Measurements from ENCODE around the gene ENTHD1. TPM values are rescaled to one million over a fixed set of nuclear protein-coding genes. Genes with fewer than 3 reads are reported as not detected.
"Not testable (repeated sequence)": the region's sequence is repeated elsewhere in the genome, so short reads cannot be mapped to it uniquely, and the experiment has no call there.

Gene ENTHD1
- total RNA-seq, 1 donor from 2014 or later, result not detected

- H3K9me3 Mint-ChIP-seq, result no peaks in the 10 kb centered on the region
- no peak for DNase-seq (ENCODE audit: low read depth, low spot score)
- no peak overlapping the region for H3K4me3 Mint-ChIP-seq
- H3K27me3 Mint-ChIP-seq (ENCODE audit: low read depth), result no peaks in the 10 kb centered on the region
- no peak overlapping the region for H3K27ac Mint-ChIP-seq (ENCODE audit: unreplicated experiment)
- no peaks in the 10 kb centered on the region for H3K4me1 Mint-ChIP-seq
- TF ChIP-seq, protein P1, sequence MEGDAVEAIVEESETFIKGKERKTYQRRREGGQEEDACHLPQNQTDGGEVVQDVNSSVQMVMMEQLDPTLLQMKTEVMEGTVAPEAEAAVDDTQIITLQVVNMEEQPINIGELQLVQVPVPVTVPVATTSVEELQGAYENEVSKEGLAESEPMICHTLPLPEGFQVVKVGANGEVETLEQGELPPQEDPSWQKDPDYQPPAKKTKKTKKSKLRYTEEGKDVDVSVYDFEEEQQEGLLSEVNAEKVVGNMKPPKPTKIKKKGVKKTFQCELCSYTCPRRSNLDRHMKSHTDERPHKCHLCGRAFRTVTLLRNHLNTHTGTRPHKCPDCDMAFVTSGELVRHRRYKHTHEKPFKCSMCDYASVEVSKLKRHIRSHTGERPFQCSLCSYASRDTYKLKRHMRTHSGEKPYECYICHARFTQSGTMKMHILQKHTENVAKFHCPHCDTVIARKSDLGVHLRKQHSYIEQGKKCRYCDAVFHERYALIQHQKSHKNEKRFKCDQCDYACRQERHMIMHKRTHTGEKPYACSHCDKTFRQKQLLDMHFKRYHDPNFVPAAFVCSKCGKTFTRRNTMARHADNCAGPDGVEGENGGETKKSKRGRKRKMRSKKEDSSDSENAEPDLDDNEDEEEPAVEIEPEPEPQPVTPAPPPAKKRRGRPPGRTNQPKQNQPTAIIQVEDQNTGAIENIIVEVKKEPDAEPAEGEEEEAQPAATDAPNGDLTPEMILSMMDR (conservative IDR thresholded peaks at IDR 0.05), result no peak
- H3K36me3 Mint-ChIP-seq (ENCODE audit: low read depth), result no peaks in the 10 kb centered on the region
These were observed 19.6 kb downstream of the ENTHD1 start for GRCh38 chr22:39873965-39874364.

- Mint-ChIP-seq H3K9me3 (no peaks in the 10 kb centered on the region), H3K4me3 (no peak overlapping the region), H3K36me3 (ENCODE audit: low read depth) (no peaks in the 10 kb centered on the region), H3K27ac (ENCODE audit: unreplicated experiment) (no peak overlapping the region), H3K27me3 (ENCODE audit: low read depth) (peaks cover 3% of the 10 kb centered on the region), H3K4me1 (no peaks in the 10 kb centered on the region)
- TF ChIP-seq, protein P1 (conservative IDR thresholded peaks at IDR 0.05), result no peak
- DNase-seq (ENCODE audit: low read depth, low spot score), result no peak
These were observed 21.0 kb downstream of the ENTHD1 start for GRCh38 chr22:39872548-39872947.

GRCh38 chr22:39871008-39871798 lies 22.4 kb downstream of the ENTHD1 start:
- H3K27ac Mint-ChIP-seq (ENCODE audit: unreplicated experiment), result no peak overlapping the region
- H3K36me3 Mint-ChIP-seq (ENCODE audit: low read depth), result no peaks in the 10 kb centered on the region
- no peaks in the 10 kb centered on the region for H3K9me3 Mint-ChIP-seq
- no peak for DNase-seq (ENCODE audit: low read depth, low spot score)
- TF ChIP-seq, protein P1 (conservative IDR thresholded peaks at IDR 0.05), result no peak
- H3K4me3 Mint-ChIP-seq, result no peak overlapping the region
- peaks cover 12% of the 10 kb centered on the region for H3K27me3 Mint-ChIP-seq (ENCODE audit: low read depth)
- H3K4me1 Mint-ChIP-seq, result no peaks in the 10 kb centered on the region

- H3K4me1 Mint-ChIP-seq, result not testable (repeated sequence)
These were observed 23.8 kb downstream of the ENTHD1 start for GRCh38 chr22:39869797-39870196.

DNA sequence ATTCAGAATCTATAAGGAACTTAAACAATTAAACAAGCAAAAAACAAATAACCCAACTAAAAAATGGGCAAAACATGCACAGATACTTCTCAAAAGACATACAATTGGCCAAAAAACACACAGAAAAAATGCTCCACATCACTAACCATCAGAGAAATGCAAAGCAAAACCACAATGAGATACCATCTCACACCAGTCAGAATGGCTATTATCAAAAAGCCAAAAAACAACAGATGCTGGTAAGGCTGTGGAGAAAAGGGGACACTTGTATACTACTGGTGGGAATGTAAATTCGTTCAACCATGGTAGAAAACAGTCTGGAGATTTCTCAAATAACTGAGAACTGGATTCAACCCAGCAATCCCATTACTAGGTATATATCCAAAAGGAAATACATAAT lies 24.8 kb downstream of the ENTHD1 start:
- H3K4me1 Mint-ChIP-seq, result no peaks in the 10 kb centered on the region
- H3K27ac Mint-ChIP-seq (ENCODE audit: unreplicated experiment), result no peak overlapping the region
- H3K9me3 Mint-ChIP-seq, result no peaks in the 10 kb centered on the region
- no peak for DNase-seq (ENCODE audit: low read depth, low spot score)
- H3K27me3 Mint-ChIP-seq (ENCODE audit: low read depth), result peaks cover 25% of the 10 kb centered on the region
- H3K4me3 Mint-ChIP-seq, result no peak overlapping the region
- H3K36me3 Mint-ChIP-seq (ENCODE audit: low read depth), result no peaks in the 10 kb centered on the region
- TF ChIP-seq, protein P1 (conservative IDR thresholded peaks at IDR 0.05), result no peak

More at GRCh38 chr22:39869797-39870196, 23.8 kb downstream of the ENTHD1 start:
- not testable (repeated sequence) for H3K4me3 Mint-ChIP-seq; H3K36me3 Mint-ChIP-seq (ENCODE audit: low read depth); DNase-seq (ENCODE audit: low read depth, low spot score); H3K27ac Mint-ChIP-seq (ENCODE audit: unreplicated experiment); H3K9me3 Mint-ChIP-seq
- peaks cover 21% of the 10 kb centered on the region for H3K27me3 Mint-ChIP-seq (ENCODE audit: low read depth)

- H3K4me1 Mint-ChIP-seq, result no peaks in the 10 kb centered on the region
- no peaks in the 10 kb centered on the region for H3K9me3 Mint-ChIP-seq
- TF ChIP-seq, protein P1 (conservative IDR thresholded peaks at IDR 0.05), result no peak
- no peak overlapping the region for H3K27ac Mint-ChIP-seq (ENCODE audit: unreplicated experiment)
- no peak overlapping the region for H3K4me3 Mint-ChIP-seq
- H3K27me3 Mint-ChIP-seq (ENCODE audit: low read depth), result peaks cover 13% of the 10 kb centered on the region
- DNase-seq (ENCODE audit: low read depth, low spot score), result no peak
- H3K36me3 Mint-ChIP-seq (ENCODE audit: low read depth), result no peaks in the 10 kb centered on the region
These were observed 33.5 kb downstream of the ENTHD1 start for GRCh38 chr22:39859903-39860588.
